Osteocyte (in vitro differentiated cells): ENCODE measurements around the gene TNFSF10. TPM values are rescaled to one million over a fixed set of nuclear protein-coding genes. Genes with fewer than 3 reads are reported as not detected.
"Not testable (repeated sequence)": the region's sequence is repeated elsewhere in the genome, so short reads cannot be mapped to it uniquely, and the experiment has no call there.

Experiments
- DNase-seq: peaks from one replicate; pipeline ENCODE4 v3.0.0; 2021; ENCODE audit warnings: mixed read lengths; ENCODE audit not compliant: unreplicated experiment; ENCODE audit errors: extremely low spot score
- H3K27ac Mint-ChIP-seq: one replicate; pipeline ENCODE4 v1.8.0; 2021; ENCODE audit warnings: mild to moderate bottlenecking, mixed read lengths; ENCODE audit not compliant: unreplicated experiment
- H3K27me3 Mint-ChIP-seq: one replicate; pipeline ENCODE4 v1.8.0; 2021; ENCODE audit warnings: mixed read lengths; ENCODE audit not compliant: unreplicated experiment
- H3K36me3 Mint-ChIP-seq: one replicate; pipeline ENCODE4 v1.8.0; 2021; ENCODE audit warnings: mixed read lengths; ENCODE audit not compliant: unreplicated experiment
- H3K4me1 Mint-ChIP-seq: one replicate; pipeline ENCODE4 v1.8.0; 2021; ENCODE audit warnings: mixed read lengths; ENCODE audit not compliant: unreplicated experiment
- H3K4me3 Mint-ChIP-seq: one replicate; pipeline ENCODE4 v1.8.0; 2021; ENCODE audit warnings: mild to moderate bottlenecking, moderate library complexity, mixed read lengths; ENCODE audit not compliant: unreplicated experiment
- H3K9me3 Mint-ChIP-seq: one replicate; pipeline ENCODE4 v1.8.0; 2021; ENCODE audit warnings: mixed read lengths; ENCODE audit not compliant: unreplicated experiment
- long read RNA-seq: library from polyadenylated mRNA; unstranded; transcript quantifications from one replicate; pipeline ENCODE4 v2.0.0, GENCODE V29; 2021
- total RNA-seq: library from RNA; stranded (reverse); gene quantifications from 2 replicates; pipeline ENCODE4 v1.2.1, GENCODE V29; 2021
- TF ChIP-seq, protein P1 (sequence below): fragments of 200-600 bp; sonication (generic); IDR thresholded peaks from 2 replicates; pipeline ENCODE4 v1.5.0; 2021; ENCODE audit warnings: antibody characterized with exemption, mild to moderate bottlenecking, moderate library complexity

TNFSF10 gene
- total RNA-seq = not detected in 2 replicates
- long read RNA-seq = 0 reads

DNA sequence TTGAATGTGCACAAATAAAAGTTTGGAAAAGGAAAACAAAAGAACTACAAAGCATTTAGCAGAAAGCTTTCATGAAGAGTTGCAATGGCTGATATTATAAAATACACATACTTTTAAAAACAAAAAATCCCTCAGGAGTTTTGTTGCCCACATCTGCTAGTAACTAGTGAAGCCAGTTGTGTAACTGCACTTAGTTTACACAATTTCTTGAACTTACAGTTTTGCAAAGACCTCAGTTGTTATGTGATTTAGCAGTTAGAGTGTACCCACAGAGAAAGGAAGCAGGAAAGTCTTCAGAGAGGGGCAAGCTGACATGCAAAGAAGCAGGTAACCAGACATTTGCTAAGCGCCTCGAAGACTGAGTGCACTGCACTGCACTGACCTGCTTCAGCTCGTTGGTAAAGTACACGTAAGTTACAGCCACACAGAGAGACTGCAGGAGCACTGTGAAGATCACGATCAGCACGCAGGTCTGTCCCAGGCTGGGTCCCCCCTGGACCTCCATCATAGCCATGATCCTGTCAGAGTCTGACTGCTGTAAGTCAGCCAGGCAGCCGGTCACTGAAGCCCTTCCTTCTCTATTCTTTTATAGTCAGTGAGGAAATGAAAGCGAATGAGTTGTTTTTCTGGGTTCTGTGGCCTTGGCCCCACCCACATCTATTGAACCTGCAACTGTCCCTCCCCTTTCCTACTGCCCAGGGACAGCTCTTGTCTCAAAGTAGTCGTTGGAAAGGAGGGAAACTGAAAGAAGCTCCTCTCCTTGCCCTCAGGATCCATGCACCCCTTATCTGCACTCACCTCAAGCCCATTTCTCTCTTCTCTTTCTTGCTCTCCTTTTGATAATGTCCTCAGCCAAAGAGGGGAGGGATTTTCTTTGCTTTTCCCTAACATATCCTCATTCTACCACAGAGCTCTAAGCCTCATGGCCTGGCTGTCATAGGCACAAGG, at the start of gene TNFSF10:
TNFSF10 (minus strand) TSS at position 560 of the 948 bp plus-strand sequence; CDS start at position 514, 46 bp downstream.
- Mint-ChIP-seq H3K9me3 (no peaks in the 10 kb centered on the region), H3K36me3 (no peaks in the 10 kb centered on the region), H3K4me3 (no peak within 1 kb of the TSS), H3K27ac (no peak within 1 kb of the TSS), H3K27me3 (peaks cover 6% of the 10 kb centered on the region), H3K4me1 (no peaks in the 10 kb centered on the region)
- no peak for DNase-seq
- TF ChIP-seq, protein P1, sequence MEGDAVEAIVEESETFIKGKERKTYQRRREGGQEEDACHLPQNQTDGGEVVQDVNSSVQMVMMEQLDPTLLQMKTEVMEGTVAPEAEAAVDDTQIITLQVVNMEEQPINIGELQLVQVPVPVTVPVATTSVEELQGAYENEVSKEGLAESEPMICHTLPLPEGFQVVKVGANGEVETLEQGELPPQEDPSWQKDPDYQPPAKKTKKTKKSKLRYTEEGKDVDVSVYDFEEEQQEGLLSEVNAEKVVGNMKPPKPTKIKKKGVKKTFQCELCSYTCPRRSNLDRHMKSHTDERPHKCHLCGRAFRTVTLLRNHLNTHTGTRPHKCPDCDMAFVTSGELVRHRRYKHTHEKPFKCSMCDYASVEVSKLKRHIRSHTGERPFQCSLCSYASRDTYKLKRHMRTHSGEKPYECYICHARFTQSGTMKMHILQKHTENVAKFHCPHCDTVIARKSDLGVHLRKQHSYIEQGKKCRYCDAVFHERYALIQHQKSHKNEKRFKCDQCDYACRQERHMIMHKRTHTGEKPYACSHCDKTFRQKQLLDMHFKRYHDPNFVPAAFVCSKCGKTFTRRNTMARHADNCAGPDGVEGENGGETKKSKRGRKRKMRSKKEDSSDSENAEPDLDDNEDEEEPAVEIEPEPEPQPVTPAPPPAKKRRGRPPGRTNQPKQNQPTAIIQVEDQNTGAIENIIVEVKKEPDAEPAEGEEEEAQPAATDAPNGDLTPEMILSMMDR = no peak

DNA sequence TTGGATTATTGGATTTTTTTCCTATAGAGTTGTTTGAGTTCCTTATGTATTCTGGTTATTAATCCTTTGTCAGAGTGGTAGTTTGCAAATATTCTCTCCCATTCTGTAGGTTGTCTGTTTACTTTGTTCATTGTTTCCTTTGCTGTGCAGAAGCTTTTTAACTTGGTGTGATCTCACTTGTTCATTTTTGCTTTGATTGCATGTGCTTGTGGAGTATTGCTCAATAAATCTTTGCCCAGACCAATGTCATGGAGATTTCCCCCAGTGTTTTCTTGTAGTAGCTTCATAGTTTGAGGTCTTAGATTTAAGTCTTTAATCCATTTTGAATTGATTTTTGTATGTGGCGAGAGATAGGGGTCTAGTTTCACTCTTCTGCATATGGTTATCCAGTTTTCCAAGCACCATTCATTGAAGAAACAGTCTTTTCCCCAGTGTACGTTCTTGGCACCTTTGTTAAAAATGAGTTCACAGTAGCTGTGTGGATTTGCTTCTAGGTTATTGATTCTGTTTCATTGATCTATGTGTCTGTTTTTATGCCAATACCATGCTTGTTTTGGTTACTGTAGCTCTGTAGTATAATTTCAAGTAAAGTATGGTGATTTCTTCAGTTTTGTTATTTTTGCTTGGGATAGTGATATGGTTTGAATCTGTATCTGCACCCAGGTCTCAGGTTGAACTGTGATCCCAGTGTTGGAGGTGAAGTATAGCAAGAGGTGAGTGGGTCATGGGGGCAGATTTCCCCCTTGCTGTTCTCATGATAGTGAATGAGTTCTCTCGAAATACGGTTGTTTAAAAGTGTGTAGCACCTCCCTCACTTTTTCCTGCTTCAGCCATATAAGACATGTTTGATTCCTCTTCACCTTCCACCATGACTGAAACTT, 46.1 kb upstream of the TNFSF10 start:
- no peak for DNase-seq
- no peak overlapping the region for H3K27ac Mint-ChIP-seq
- H3K36me3 Mint-ChIP-seq = no peaks in the 10 kb centered on the region
- H3K4me3 Mint-ChIP-seq = no peak overlapping the region
- TF ChIP-seq, protein P1 = no peak
- H3K9me3 Mint-ChIP-seq = peaks cover 22% of the 10 kb centered on the region
- H3K27me3 Mint-ChIP-seq = peaks cover 16% of the 10 kb centered on the region
- no peaks in the 10 kb centered on the region for H3K4me1 Mint-ChIP-seq

DNA sequence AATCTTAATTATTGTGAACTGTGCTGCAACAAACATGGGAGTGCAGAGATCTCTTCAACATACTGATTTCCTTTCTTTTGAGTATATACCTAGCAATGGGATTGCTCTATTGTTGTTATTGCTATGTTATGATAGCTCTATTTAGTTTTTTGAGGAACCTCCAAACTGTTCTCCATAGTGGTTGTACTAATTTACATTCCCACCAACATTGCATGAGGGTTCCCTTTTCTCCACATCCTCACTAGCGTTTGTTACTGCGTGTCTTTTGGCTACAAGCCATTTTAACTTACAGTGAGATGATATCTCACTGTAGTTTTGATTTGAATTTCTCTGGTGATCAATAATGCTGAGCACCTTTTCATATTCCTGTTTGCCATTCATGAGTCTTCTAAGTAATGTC, 45.5 kb upstream of the TNFSF10 start:
- H3K27me3 Mint-ChIP-seq = peaks cover 16% of the 10 kb centered on the region
- TF ChIP-seq, protein P1 = no peak

DNA sequence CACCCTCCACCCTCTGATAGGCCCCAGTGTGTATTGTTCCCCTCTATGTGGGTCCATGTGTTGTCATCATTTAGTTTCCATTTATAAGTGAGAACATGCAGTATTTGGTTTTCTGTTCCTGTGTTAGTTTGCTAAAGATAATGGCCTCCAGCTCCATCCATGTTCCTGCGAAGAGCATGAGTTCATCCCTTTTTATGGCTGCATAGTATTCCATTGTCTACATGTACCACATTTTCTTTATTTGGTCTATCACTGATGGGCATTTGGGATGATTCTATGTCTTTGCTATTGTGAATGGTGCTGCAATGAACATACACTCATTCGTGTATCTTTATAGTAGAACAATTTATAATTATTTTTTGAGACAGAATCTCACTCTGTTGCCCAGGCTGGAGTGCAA, 43.6 kb upstream of the TNFSF10 start:
- not testable (repeated sequence) for H3K4me3 Mint-ChIP-seq, DNase-seq, H3K36me3 Mint-ChIP-seq, H3K27ac Mint-ChIP-seq
- peaks cover 22% of the 10 kb centered on the region for H3K9me3 Mint-ChIP-seq
- H3K27me3 Mint-ChIP-seq = peaks cover 16% of the 10 kb centered on the region
- H3K4me1 Mint-ChIP-seq = peaks cover 18% of the 10 kb centered on the region

More for the DNA sequence above, 45.5 kb upstream of the TNFSF10 start:
- no peak overlapping the region for H3K27ac Mint-ChIP-seq
- no peaks in the 10 kb centered on the region for H3K36me3 Mint-ChIP-seq
- H3K4me3 Mint-ChIP-seq = no peak overlapping the region
- peaks cover 22% of the 10 kb centered on the region for H3K9me3 Mint-ChIP-seq
- peaks cover 2% of the 10 kb centered on the region for H3K4me1 Mint-ChIP-seq
- no peak for DNase-seq

DNA sequence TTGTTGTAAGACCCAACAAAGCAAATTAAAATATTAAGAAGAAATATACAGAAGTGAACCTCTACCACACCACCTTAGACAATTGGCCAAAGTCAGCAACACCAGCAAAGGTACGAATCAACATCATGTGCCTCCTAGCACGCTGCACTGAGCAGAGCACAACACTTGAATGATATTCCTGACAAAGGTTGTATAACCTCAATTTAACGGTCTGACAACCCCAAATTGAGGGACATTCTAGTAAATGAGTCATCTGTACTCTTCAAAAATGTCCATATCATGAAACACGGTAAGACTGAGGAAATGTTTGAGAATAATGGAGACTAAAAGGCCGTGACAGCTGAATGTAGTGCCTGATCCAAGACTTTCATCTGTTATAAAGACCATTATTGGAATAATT, 41.3 kb upstream of the TNFSF10 start:
- TF ChIP-seq, protein P1 = no peak
- peaks cover 6% of the 10 kb centered on the region for H3K27me3 Mint-ChIP-seq
- H3K27ac Mint-ChIP-seq = no peak overlapping the region
- H3K4me3 Mint-ChIP-seq = no peak overlapping the region
- DNase-seq = no peak
- peaks cover 18% of the 10 kb centered on the region for H3K4me1 Mint-ChIP-seq
- H3K9me3 Mint-ChIP-seq = peaks cover 13% of the 10 kb centered on the region
- H3K36me3 Mint-ChIP-seq = no peaks in the 10 kb centered on the region
